GM18508 (cell line): ENCODE results near the gene RNU1-4.
"Not testable (repeated sequence)": the region's sequence is repeated elsewhere in the genome, so short reads cannot be mapped to it uniquely, and the experiment has no call there.

Experiments
- ATAC-seq: cut with Tn5 transposase; IDR thresholded peaks from one replicate; pipeline ENCODE4 v1.9.1; 2021; ENCODE audit warnings: moderate number of reproducible peaks; ENCODE audit not compliant: insufficient read depth, unreplicated experiment

RNU1-4 gene

GRCh38 chr1:16764820-16765655 lies 24.7 kb downstream of the RNU1-4 start:
- ATAC-seq, result not testable (repeated sequence)

GRCh38 chr1:16765731-16766605 lies 25.7 kb downstream of the RNU1-4 start:
- ATAC-seq, result not testable (repeated sequence)

GRCh38 chr1:16766689-16767256 lies 26.5 kb downstream of the RNU1-4 start:
- ATAC-seq, result not testable (repeated sequence)

GRCh38 chr1:16770139-16770759 lies 29.9 kb downstream of the RNU1-4 start:
- not testable (repeated sequence) for ATAC-seq

- ATAC-seq, result not testable (repeated sequence)
Observed at GRCh38 chr1:16770896-16771446, 30.7 kb downstream of the RNU1-4 start.

GRCh38 chr1:16772275-16773204 lies 32.2 kb downstream of the RNU1-4 start:
- ATAC-seq, result not testable (repeated sequence)

GRCh38 chr1:16773205-16773596 lies 32.9 kb downstream of the RNU1-4 start:
- ATAC-seq, result not testable (repeated sequence)

GRCh38 chr1:16773723-16774122 lies 33.4 kb downstream of the RNU1-4 start:
- not testable (repeated sequence) for ATAC-seq

GRCh38 chr1:16774773-16775172 lies 34.5 kb downstream of the RNU1-4 start:
- not testable (repeated sequence) for ATAC-seq

- ATAC-seq, result not testable (repeated sequence)
Observed at GRCh38 chr1:16775290-16775689, 35.0 kb downstream of the RNU1-4 start.

- not testable (repeated sequence) for ATAC-seq
Observed at GRCh38 chr1:16776248-16776647, 35.9 kb downstream of the RNU1-4 start.

- ATAC-seq, result not testable (repeated sequence)
Observed at GRCh38 chr1:16776835-16777234, 36.5 kb downstream of the RNU1-4 start.

- not testable (repeated sequence) for ATAC-seq
Observed at GRCh38 chr1:16777821-16778220, 37.5 kb downstream of the RNU1-4 start.

- ATAC-seq, result not testable (repeated sequence)
Observed at GRCh38 chr1:16779525-16779924, 39.2 kb downstream of the RNU1-4 start.

GRCh38 chr1:16781033-16781432 lies 40.7 kb downstream of the RNU1-4 start:
- ATAC-seq, result not testable (repeated sequence)

- ATAC-seq, result not testable (repeated sequence)
Observed at GRCh38 chr1:16781625-16782024, 41.3 kb downstream of the RNU1-4 start.

- ATAC-seq, result not testable (repeated sequence)
Observed at GRCh38 chr1:16784955-16785354, 44.6 kb downstream of the RNU1-4 start.

GRCh38 chr1:16786362-16786761 lies 46.0 kb downstream of the RNU1-4 start:
- not testable (repeated sequence) for ATAC-seq

- ATAC-seq, result not testable (repeated sequence)
Observed at GRCh38 chr1:16787175-16787574, 46.9 kb downstream of the RNU1-4 start.
